H54 (cell line): Measurements from ENCODE around the gene LRTM1.

Experiments used
- DNase-seq: peaks from one replicate; pipeline ENCODE4 v3.0.0; 2011; ENCODE audit warnings: low spot score, mixed read lengths; ENCODE audit not compliant: insufficient read length
- FAIRE-seq: peaks from 3 replicates; lab custom pipeline; 2011; peaks lifted over from hg19 to GRCh38; lab: Jason Lieb, UNC
- POLR2A ChIP-seq: IDR thresholded peaks from 2 replicates; pipeline ENCODE4 v1.6.1; 2011; ENCODE audit warnings: low read depth, mild to moderate bottlenecking, low read length

The LRTM1 gene

GRCh38 chr3:54955496-54955895 is 27.6 kb upstream of the LRTM1 start:
- DNase-seq (no peak), FAIRE-seq (no peak)
- no peak for TF ChIP-seq POLR2A

- FAIRE-seq: no peak
- TF ChIP-seq POLR2A: no peak
- no peak for DNase-seq
Measured at GRCh38 chr3:54954521-54954920, 26.7 kb upstream of the LRTM1 start.

- FAIRE-seq (no peak), DNase-seq (no peak)
- no peak for TF ChIP-seq POLR2A
Measured at GRCh38 chr3:54954022-54954421, 26.2 kb upstream of the LRTM1 start.

- FAIRE-seq (no peak), DNase-seq (peak; percentile 65)
- no peak for TF ChIP-seq POLR2A
Measured at GRCh38 chr3:54951405-54951804, 23.5 kb upstream of the LRTM1 start.

GRCh38 chr3:54950391-54951003 is 22.6 kb upstream of the LRTM1 start:
- DNase-seq: no peak
- no peak for TF ChIP-seq POLR2A
- FAIRE-seq: no peak

GRCh38 chr3:54949491-54950044 is 21.7 kb upstream of the LRTM1 start:
- DNase-seq (no peak), FAIRE-seq (no peak)
- no peak for TF ChIP-seq POLR2A

GRCh38 chr3:54941690-54942362 is 14.0 kb upstream of the LRTM1 start:
- DNase-seq: no peak
- TF ChIP-seq POLR2A: no peak
- no peak for FAIRE-seq

- no peak for DNase-seq
- FAIRE-seq: no peak
- no peak for TF ChIP-seq POLR2A
Measured at GRCh38 chr3:54940971-54941370, 13.1 kb upstream of the LRTM1 start.

- DNase-seq (no peak), FAIRE-seq (no peak)
- TF ChIP-seq POLR2A: no peak
Measured at GRCh38 chr3:54939557-54940300, 11.9 kb upstream of the LRTM1 start.

- FAIRE-seq (no peak), DNase-seq (no peak)
- TF ChIP-seq POLR2A: no peak
Measured at GRCh38 chr3:54936561-54936960, 8.7 kb upstream of the LRTM1 start.

GRCh38 chr3:54935869-54936268 is 8.0 kb upstream of the LRTM1 start:
- DNase-seq: no peak
- TF ChIP-seq POLR2A: no peak
- FAIRE-seq: no peak

- no peak for DNase-seq
- FAIRE-seq: no peak
- no peak for TF ChIP-seq POLR2A
Measured at GRCh38 chr3:54932606-54933005, 4.7 kb upstream of the LRTM1 start.

- no peak for TF ChIP-seq POLR2A
- FAIRE-seq (no peak), DNase-seq (no peak)
Measured at GRCh38 chr3:54931182-54931581, 3.3 kb upstream of the LRTM1 start.

- DNase-seq (no peak), FAIRE-seq (no peak)
- TF ChIP-seq POLR2A: no peak
Measured at GRCh38 chr3:54918516-54918915, 9.3 kb downstream of the LRTM1 start.
